HG03457 (cell line): ENCODE results near the gene LSAMP.
A peak's percentile ranks its signal among the peaks of the same experiment; 100 is the strongest.
"Not testable (repeated sequence)": the region's sequence is repeated elsewhere in the genome, so short reads cannot be mapped to it uniquely, and the experiment has no call there.

Source experiments
- ATAC-seq: cut with Tn5 transposase; IDR thresholded peaks from one replicate; pipeline ENCODE4 v1.9.1; 2021; ENCODE audit warnings: moderate number of reproducible peaks; ENCODE audit not compliant: unreplicated experiment

The LSAMP gene

GRCh38 chr3:115819785-115820384 lies 625.4 kb downstream of the LSAMP start:
- ATAC-seq, result peak; percentile 75

GRCh38 chr3:115814778-115815380 lies 630.4 kb downstream of the LSAMP start:
- no peak for ATAC-seq

GRCh38 chr3:115814006-115814405 lies 631.3 kb downstream of the LSAMP start:
- ATAC-seq, result no peak

- ATAC-seq, result no peak
Measured at GRCh38 chr3:115808816-115809215, 636.5 kb downstream of the LSAMP start.

GRCh38 chr3:115808244-115808643 lies 637.0 kb downstream of the LSAMP start:
- no peak for ATAC-seq

GRCh38 chr3:115806501-115806900 lies 638.8 kb downstream of the LSAMP start:
- no peak for ATAC-seq

GRCh38 chr3:115805520-115805919 lies 639.8 kb downstream of the LSAMP start:
- ATAC-seq, result no peak

- ATAC-seq, result no peak
Measured at GRCh38 chr3:115804713-115805119, 640.6 kb downstream of the LSAMP start.

- ATAC-seq, result no peak
Measured at GRCh38 chr3:115804200-115804599, 641.1 kb downstream of the LSAMP start.

- no peak for ATAC-seq
Measured at GRCh38 chr3:115803661-115804060, 641.6 kb downstream of the LSAMP start.

- ATAC-seq, result no peak
Measured at GRCh38 chr3:115800489-115801075, 644.7 kb downstream of the LSAMP start.

GRCh38 chr3:115800065-115800464 lies 645.2 kb downstream of the LSAMP start:
- not testable (repeated sequence) for ATAC-seq

GRCh38 chr3:115792206-115792955 lies 652.9 kb downstream of the LSAMP start:
- ATAC-seq, result no peak

GRCh38 chr3:115791271-115792153 lies 653.8 kb downstream of the LSAMP start:
- ATAC-seq, result not testable (repeated sequence)

GRCh38 chr3:115790759-115791158 lies 654.5 kb downstream of the LSAMP start:
- ATAC-seq, result no peak

GRCh38 chr3:115789481-115789880 lies 655.8 kb downstream of the LSAMP start:
- ATAC-seq, result no peak

- ATAC-seq, result no peak
Measured at GRCh38 chr3:115788921-115789470, 656.3 kb downstream of the LSAMP start.

GRCh38 chr3:115787818-115788217 lies 657.5 kb downstream of the LSAMP start:
- ATAC-seq, result no peak

GRCh38 chr3:115785782-115786181 lies 659.5 kb downstream of the LSAMP start:
- ATAC-seq, result no peak

GRCh38 chr3:115784739-115785536 lies 660.3 kb downstream of the LSAMP start:
- ATAC-seq, result no peak
